IMR-90 (cell line): ENCODE results near the gene SLC4A9. TPM values are rescaled to one million over a fixed set of nuclear protein-coding genes. Genes with fewer than 3 reads are reported as not detected.

Experiments
- ATAC-seq: fragments of 200-7000 bp; cut with Tn5 transposase; 2 replicates; pipeline ENCODE4 v1.9.1; 2020; ENCODE audit warnings: low read depth, mild to moderate bottlenecking, moderate library complexity
- BruUV-seq: library from RNA; stranded (reverse); fragments of 400-500 nt; replicated peaks from 2 replicates; lab custom pipeline; 2021; lab: Mats Ljungman, UMichigan
- CTCF ChIA-PET: fragments of 300-600 bp; formaldehyde crosslinking; extraction: SDS; loops from one replicate; lab custom pipeline; 2021; ENCODE audit warnings: antibody characterized with exemption; lab: Yijun Ruan, JAX
- POLR2A ChIA-PET: fragments of 300-600 bp; sonication (Branson Sonifier 250); formaldehyde crosslinking; loops from one replicate; lab custom pipeline; 2022; ENCODE audit warnings: antibody characterized with exemption; ENCODE audit not compliant: unreplicated experiment; lab: Charles Lee
- DNase-seq: peaks from one replicate; pipeline ENCODE4 v3.0.0; 2013
- H2AFZ ChIP-seq: replicated peaks from 2 replicates; pipeline ENCODE3; 2013; ENCODE audit warnings: low read length, mild to moderate bottlenecking; ENCODE audit not compliant: poor library complexity
- H2AK5ac ChIP-seq: 2 replicates; pipeline ENCODE4 v1.6.1; 2013; ENCODE audit warnings: low read depth, low read length, inconsistent platforms
- H2AK9ac ChIP-seq: replicated peaks from 2 replicates; pipeline ENCODE3; 2013; ENCODE audit warnings: mild to moderate bottlenecking, low read depth, low read length, moderate library complexity; ENCODE audit not compliant: poor library complexity
- H2BK120ac ChIP-seq: 2 replicates; pipeline ENCODE4 v1.6.1; 2013; ENCODE audit warnings: low read depth, low read length, inconsistent platforms
- H2BK15ac ChIP-seq: 3 replicates; pipeline ENCODE4 v1.6.1; 2013; ENCODE audit warnings: low read depth, low read length, inconsistent platforms
- H2BK20ac ChIP-seq: 2 replicates; pipeline ENCODE4 v1.6.1; 2013; ENCODE audit warnings: low read depth, mild to moderate bottlenecking, inconsistent platforms, low read length, moderate library complexity
- H2BK5ac ChIP-seq: 2 replicates; pipeline ENCODE4 v1.6.1; 2013; ENCODE audit warnings: mild to moderate bottlenecking, low read depth, low read length, inconsistent platforms; ENCODE audit not compliant: poor library complexity, severe bottlenecking
- H3K14ac ChIP-seq: replicated peaks from 2 replicates; pipeline ENCODE4 v1.6.1; 2013; ENCODE audit warnings: low read depth, low read length, inconsistent platforms
- H3K18ac ChIP-seq: 2 replicates; pipeline ENCODE4 v1.6.1; 2013; ENCODE audit warnings: low read depth, low read length, control low read depth
- H3K23ac ChIP-seq: 2 replicates; pipeline ENCODE4 v1.6.1; 2013; ENCODE audit warnings: low read depth, low read length, inconsistent platforms
- H3K27ac ChIP-seq: 2 replicates; pipeline ENCODE4 v1.5.1; 2013; ENCODE audit warnings: mild to moderate bottlenecking, control low read depth, low read length; ENCODE audit not compliant: insufficient read depth
- H3K27me3 ChIP-seq: 2 replicates; pipeline ENCODE4 v1.6.1; 2013; ENCODE audit warnings: low read length; ENCODE audit not compliant: control insufficient read depth, insufficient read depth
- H3K36me3 ChIP-seq: 2 replicates; pipeline ENCODE4 v1.6.1; 2013; ENCODE audit warnings: low read length, mixed read lengths; ENCODE audit not compliant: control insufficient read depth, insufficient read depth
- H3K4ac ChIP-seq: 2 replicates; pipeline ENCODE4 v1.6.1; 2013; ENCODE audit warnings: low read depth, low read length, inconsistent platforms
- H3K4me1 ChIP-seq: 2 replicates; pipeline ENCODE4 v1.6.1; 2013; ENCODE audit warnings: low read length, mixed read lengths; ENCODE audit not compliant: control insufficient read depth, insufficient read depth
- H3K4me2 ChIP-seq: 2 replicates; pipeline ENCODE4 v1.6.1; 2013; ENCODE audit warnings: low read depth, mild to moderate bottlenecking, control low read depth, low read length, moderate library complexity
- H3K4me3 ChIP-seq: 2 replicates; pipeline ENCODE4 v1.5.1; 2013; ENCODE audit warnings: low read depth, mild to moderate bottlenecking, control low read depth, low read length, moderate library complexity; ENCODE audit not compliant: insufficient read depth
- H3K56ac ChIP-seq: 2 replicates; pipeline ENCODE4 v1.6.1; 2013; ENCODE audit warnings: low read length, inconsistent platforms; ENCODE audit not compliant: insufficient read depth; ENCODE audit errors: extremely low read depth
- H3K79me1 ChIP-seq, 2 experiments: 2 replicates each; pipeline ENCODE4 v1.6.1; 2013; ENCODE audit warnings: low read length in 2 of 2, inconsistent platforms in 1 of 2, low read depth in 1 of 2
- H3K9ac ChIP-seq: 2 replicates; pipeline ENCODE4 v1.6.1; 2013; ENCODE audit warnings: low read depth, low read length, control low read depth
- H3K9me1 ChIP-seq: 2 replicates; pipeline ENCODE4 v1.6.1; 2013; ENCODE audit warnings: low read length, inconsistent platforms; ENCODE audit not compliant: insufficient read depth
- H3K9me3 ChIP-seq: 2 replicates; pipeline ENCODE4 v1.6.1; 2013; ENCODE audit warnings: low read length; ENCODE audit not compliant: control insufficient read depth, insufficient read depth
- H4K20me1 ChIP-seq: 2 replicates; pipeline ENCODE4 v1.6.1; 2013; ENCODE audit warnings: low read length, inconsistent platforms; ENCODE audit not compliant: insufficient read depth
- H4K5ac ChIP-seq: 2 replicates; pipeline ENCODE4 v1.6.1; 2013; ENCODE audit warnings: mild to moderate bottlenecking, low read depth, low read length, control low read depth
- H4K8ac ChIP-seq, 2 experiments: 2 replicates each; pipeline ENCODE4 v1.6.1; 2013; ENCODE audit warnings: low read depth in 2 of 2, low read length in 2 of 2, control low read depth in 1 of 2, inconsistent platforms in 1 of 2
- H4K91ac ChIP-seq: 2 replicates; pipeline ENCODE4 v1.6.1; 2013; ENCODE audit warnings: low read depth, low read length, inconsistent platforms; ENCODE audit not compliant: insufficient read depth
- BHLHE40 ChIP-seq: fragments of 150-350 bp; IDR thresholded peaks from 2 replicates; pipeline ENCODE4 v1.6.1; 2016; ENCODE audit warnings: mild to moderate bottlenecking, low read depth, low read length
- CHD1 ChIP-seq: IDR thresholded peaks from 2 replicates; pipeline ENCODE4 v1.6.1; 2012; ENCODE audit warnings: low read depth, low read length, improper control_type of control experiment
- CTCF ChIP-seq: conservative IDR thresholded peaks from 2 replicates; pipeline ENCODE4 v1.5.1; 2012; ENCODE audit warnings: mild to moderate bottlenecking, low read depth, low read length, improper control_type of control experiment
- ELK1 ChIP-seq: fragments of 150-350 bp; IDR thresholded peaks from 2 replicates; pipeline ENCODE4 v1.6.1; 2016; ENCODE audit warnings: low read depth, mild to moderate bottlenecking, low read length, moderate library complexity, borderline replicate concordance
- FOS ChIP-seq: fragments of 150-350 bp; IDR thresholded peaks from 2 replicates; pipeline ENCODE4 v1.6.1; 2016; ENCODE audit warnings: low read depth, low read length
- MAFK ChIP-seq: IDR thresholded peaks from 2 replicates; pipeline ENCODE4 v1.6.1; 2012; ENCODE audit warnings: low read depth, low read length, improper control_type of control experiment
- MXI1 ChIP-seq: IDR thresholded peaks from 2 replicates; pipeline ENCODE4 v1.6.1; 2012; ENCODE audit warnings: low read depth, mild to moderate bottlenecking, low read length, moderate library complexity, borderline replicate concordance
- POLR2A ChIP-seq: IDR thresholded peaks from 2 replicates; pipeline ENCODE4 v1.6.1; 2012; ENCODE audit warnings: mild to moderate bottlenecking, low read depth, low read length
- RAD21 ChIP-seq: IDR thresholded peaks from 2 replicates; pipeline ENCODE4 v1.6.1; 2012; ENCODE audit warnings: low read length, improper control_type of control experiment
- RCOR1 ChIP-seq: IDR thresholded peaks from 2 replicates; pipeline ENCODE4 v1.6.1; 2012; ENCODE audit warnings: mild to moderate bottlenecking, low read length, improper control_type of control experiment; ENCODE audit not compliant: insufficient replicate concordance
- RFX5 ChIP-seq: IDR thresholded peaks from 2 replicates; pipeline ENCODE4 v1.8.0; 2012; ENCODE audit warnings: low read depth, mild to moderate bottlenecking, low read length, moderate library complexity
- SMC3 ChIP-seq: fragments of 150-350 bp; IDR thresholded peaks from 2 replicates; pipeline ENCODE4 v1.6.1; 2016; ENCODE audit warnings: low read depth, mild to moderate bottlenecking, antibody characterized with exemption, low read length, moderate library complexity
- USF2 ChIP-seq: fragments of 150-350 bp; IDR thresholded peaks from 2 replicates; pipeline ENCODE4 v1.6.1; 2017; ENCODE audit warnings: mild to moderate bottlenecking, antibody characterized with exemption, low read length, low read depth
- WGBS, 2 experiments: methylation state at CpG; one replicate each; pipeline versions ENCODE4 v1.1.5 to v1.1.7; 2013; ENCODE audit warnings: missing lambda C conversion rate in 2 of 2; ENCODE audit not compliant: insufficient read length in 1 of 2; ENCODE audit errors: extremely low coverage in 2 of 2; 5-methylcytosine and 5-hydroxymethylcytosine counted together
- dilution Hi-C: fragments of 300-500 bp; cut with HindIII; formaldehyde crosslinking; loops from one replicate; pipeline ENCODE4 v1.14.3; 2018; ENCODE audit warnings: low sequenced_read_pairs; ENCODE audit not compliant: unreplicated experiment
- in situ Hi-C: fragments of 300-500 bp; cut with MboI; formaldehyde crosslinking; loops from 3 replicates; pipeline ENCODE4 v1.14.3; 2019; ENCODE audit warnings: low sequenced_read_pairs, inconsistent platforms, mixed read lengths
- intact Hi-C: fragments of 100-400 bp; cut with micrococcal nuclease; formaldehyde crosslinking; loops from 2 replicates; pipeline ENCODE4 v1.10.0; 2022
- polyA plus RNA-seq, 3 experiments: library from polyadenylated mRNA; depleted of rRNA; stranded (reverse); fragments of >200 nt; gene quantifications; 2 replicates each; pipeline ENCODE4 v1.2.3, GENCODE V29; 2012; ENCODE audit warnings: low replicate concordance in 1 of 3
- total RNA-seq: library from RNA; depleted of rRNA; stranded (reverse); fragments of >200 nt; gene quantifications from 2 replicates; pipeline ENCODE4 v1.2.3, GENCODE V29; 2012

The SLC4A9 gene
- total and polyA plus RNA-seq, 2 of the 4 experiments (the other 2 are of a cell fraction): not detected

GRCh38 chr5:140364472-140364765 lies 4.4 kb downstream of the SLC4A9 start:
- Histone ChIP-seq H3K14ac (no peak overlapping the region), H2BK15ac (no peak overlapping the region), H2BK20ac (no peak overlapping the region), H2AK5ac (no peak overlapping the region), H4K91ac (no peak overlapping the region), H3K4me3 (no peak overlapping the region), H2AFZ (no peak overlapping the region), H2AK9ac (no peak overlapping the region), H3K23ac (no peak overlapping the region), H3K27ac (no peak overlapping the region), H3K4me1 (no peaks in the 10 kb centered on the region), H3K9ac (no peak overlapping the region), H3K9me3 (no peaks in the 10 kb centered on the region), H3K9me1 (no peaks in the 10 kb centered on the region), H4K20me1 (no peaks in the 10 kb centered on the region), H3K79me1 (no peaks in the 10 kb centered on the region), H3K27me3 (peaks cover 18% of the 10 kb centered on the region; the same call in 1 of the 2 replicates), H3K4me2 (no peak overlapping the region), H2BK120ac (no peak overlapping the region), H3K4ac (no peak overlapping the region), H2BK5ac (no peak overlapping the region), H3K56ac (no peak overlapping the region), H4K8ac (no peak overlapping the region), H4K5ac (no peak overlapping the region), H3K36me3 (no peaks in the 10 kb centered on the region), H3K18ac (no peak overlapping the region)
- intact Hi-C loops (no loop called here), dilution Hi-C loops (no loop called here), in situ Hi-C loops (loop anchor here (25.0 kb wide), 1 partner anchor 577 kb away; the partner anchor contains the start of gene PSD2)
- ATAC-seq: no peak
- TF ChIP-seq MAFK (no peak), USF2 (no peak), RFX5 (no peak), SMC3 (no peak), MXI1 (no peak), CHD1 (no peak), BHLHE40 (no peak), RAD21 (no peak), CTCF (no peak), RCOR1 (no peak), POLR2A (no peak), FOS (no peak), ELK1 (no peak)
- ChIA-PET CTCF (interaction anchor here (1.5 kb wide), 1 partner anchor 120 kb away, joined by 10 read pairs; no protein-coding TSS in a partner anchor), POLR2A (no interaction called here)
- BruUV-seq: no TSS peak
- WGBS, 2 experiments: no CpG with 5 or more reads among the region's 3 CpGs
- DNase-seq: no peak
